ENCODE results near the gene IL27RA.

Gene IL27RA

DNA sequence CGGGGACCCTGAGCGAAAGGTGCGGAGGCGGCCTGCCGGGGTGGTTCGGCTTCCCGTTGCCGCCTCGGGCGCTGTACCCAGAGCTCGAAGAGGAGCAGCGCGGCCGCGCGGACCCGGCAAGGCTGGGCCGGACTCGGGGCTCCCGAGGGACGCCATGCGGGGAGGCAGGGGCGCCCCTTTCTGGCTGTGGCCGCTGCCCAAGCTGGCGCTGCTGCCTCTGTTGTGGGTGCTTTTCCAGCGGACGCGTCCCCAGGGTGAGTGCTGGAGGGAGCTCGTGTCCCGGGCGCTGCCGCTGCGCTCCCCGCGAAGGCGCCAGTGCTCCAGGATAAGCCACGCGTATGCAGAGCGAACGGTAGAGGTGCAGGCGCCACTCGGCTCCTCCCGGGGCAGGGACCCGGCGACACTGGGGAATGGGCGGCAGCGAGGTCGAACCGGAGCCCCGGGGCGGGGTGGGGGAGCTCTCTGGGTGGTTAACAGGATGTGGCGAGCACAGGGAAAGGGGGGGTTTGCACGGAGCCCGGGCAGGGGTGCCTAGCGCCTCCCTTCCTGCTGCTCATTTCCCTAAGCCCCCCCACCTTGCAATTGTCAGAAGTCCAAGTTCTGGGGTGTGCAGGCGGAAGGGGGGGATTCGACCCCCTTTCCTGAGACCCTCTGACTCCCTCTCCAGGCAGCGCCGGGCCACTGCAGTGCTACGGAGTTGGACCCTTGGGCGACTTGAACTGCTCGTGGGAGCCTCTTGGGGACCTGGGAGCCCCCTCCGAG, at the start of gene IL27RA:
Gene IL27RA, plus strand, starts transcription at position 44 of the 762 bp plus-strand sequence. Its CDS starts 111 bp downstream, at position 155.
- peak; percentile 75 for DNase-seq (ENCODE audit: low spot score)

DNA sequence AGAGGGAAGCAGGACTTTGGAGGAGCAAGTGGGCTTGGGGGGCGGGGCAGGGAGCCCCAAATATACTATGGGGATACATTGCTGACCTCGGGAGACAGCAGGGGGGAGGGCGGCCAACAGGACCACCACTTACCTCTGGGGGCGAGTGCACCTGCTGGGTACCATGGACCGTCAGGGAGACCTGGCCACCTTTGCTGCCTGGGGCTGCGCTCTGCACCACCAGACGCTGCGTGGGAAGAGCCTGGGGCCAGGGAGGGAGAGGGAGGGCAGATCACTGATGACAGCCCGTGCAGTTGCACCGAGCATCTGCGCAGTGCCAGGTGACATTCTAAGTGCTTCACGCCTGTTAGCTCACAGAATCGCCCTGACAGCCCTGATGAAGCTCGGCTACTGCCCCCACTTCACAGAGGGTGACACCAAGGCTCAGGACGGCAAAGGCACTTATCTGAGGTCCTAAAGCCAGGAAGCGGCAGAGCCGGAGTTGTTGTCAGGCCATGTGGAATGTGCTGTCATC, 49.5 kb upstream of the IL27RA start:
- no peak for DNase-seq (ENCODE audit: low spot score)

DNA sequence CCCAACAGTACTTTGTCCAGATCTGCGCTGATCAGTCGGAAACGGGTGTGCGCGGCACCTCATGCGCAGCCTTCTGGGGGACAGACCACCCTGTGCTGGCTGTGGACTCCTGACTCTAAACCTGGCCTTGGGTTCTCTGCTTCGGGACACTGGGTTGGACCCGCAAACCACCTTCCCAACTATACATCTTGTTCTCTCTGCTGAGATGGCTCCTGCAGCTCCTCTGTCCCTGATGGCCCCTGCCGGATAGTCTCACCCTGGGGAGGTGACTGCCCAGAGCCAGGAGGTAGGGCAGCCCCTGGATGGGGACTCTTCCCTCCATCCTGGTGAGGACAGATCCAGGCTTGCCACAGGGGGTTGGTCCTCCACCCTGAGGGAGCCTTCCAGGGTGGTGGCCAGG, 48.8 kb upstream of the IL27RA start:
- no peak for DNase-seq (ENCODE audit: low spot score)

DNA sequence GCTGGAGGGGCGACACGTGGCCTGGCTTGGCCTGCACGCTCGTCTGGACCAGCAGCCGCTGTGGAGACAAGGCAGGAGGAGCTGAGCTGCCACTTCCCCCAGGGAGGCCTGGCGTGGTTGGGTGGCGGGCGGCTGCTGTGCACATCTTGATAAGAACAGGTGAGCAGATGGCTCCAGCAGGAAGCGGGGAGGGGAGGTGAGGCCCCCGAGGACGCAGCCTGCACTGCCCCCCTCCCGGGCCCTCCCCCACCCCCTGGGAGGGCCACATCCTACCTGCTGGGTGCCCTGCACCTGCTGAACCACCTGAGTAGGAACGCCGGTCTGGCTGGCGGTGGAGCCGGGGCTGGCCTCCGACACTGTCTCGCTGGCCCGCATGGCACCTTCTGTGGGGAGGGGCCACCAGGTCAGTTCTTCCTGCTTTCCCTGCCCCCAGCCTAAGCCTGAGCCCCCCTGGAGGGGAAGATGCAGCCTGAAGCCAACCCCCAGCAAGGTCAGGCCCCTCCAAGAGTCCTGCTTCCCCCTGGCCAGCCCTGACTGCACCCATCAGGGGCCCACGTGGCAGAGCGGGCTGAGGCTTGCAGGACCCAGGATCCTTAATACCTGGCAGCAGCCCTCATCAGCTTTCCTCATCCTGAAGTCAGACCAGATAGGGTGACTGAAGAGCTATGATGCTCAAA, 48.2 kb upstream of the IL27RA start:
- DNase-seq (ENCODE audit: low spot score) = no peak

DNA sequence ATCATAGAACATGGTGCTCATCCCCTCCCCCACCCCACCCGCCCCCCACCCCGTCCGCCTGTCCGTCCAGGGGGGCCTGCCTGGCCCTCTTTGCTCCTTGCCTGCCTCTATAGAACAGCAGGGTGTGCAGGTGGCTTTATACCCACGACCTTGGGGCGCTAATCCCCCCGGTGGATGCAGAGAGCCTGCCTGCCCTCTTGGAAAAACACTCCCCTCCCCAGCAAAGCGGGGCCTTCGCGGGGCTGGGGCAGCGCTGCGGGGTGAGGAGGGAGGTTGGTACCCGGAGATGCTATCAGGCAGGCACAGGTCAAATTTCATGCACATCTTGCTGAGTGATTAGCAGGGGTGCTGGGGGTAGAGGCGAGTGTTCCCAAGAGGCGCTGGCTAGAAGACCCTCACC, 47.4 kb upstream of the IL27RA start:
- DNase-seq (ENCODE audit: low spot score) = no peak

DNA sequence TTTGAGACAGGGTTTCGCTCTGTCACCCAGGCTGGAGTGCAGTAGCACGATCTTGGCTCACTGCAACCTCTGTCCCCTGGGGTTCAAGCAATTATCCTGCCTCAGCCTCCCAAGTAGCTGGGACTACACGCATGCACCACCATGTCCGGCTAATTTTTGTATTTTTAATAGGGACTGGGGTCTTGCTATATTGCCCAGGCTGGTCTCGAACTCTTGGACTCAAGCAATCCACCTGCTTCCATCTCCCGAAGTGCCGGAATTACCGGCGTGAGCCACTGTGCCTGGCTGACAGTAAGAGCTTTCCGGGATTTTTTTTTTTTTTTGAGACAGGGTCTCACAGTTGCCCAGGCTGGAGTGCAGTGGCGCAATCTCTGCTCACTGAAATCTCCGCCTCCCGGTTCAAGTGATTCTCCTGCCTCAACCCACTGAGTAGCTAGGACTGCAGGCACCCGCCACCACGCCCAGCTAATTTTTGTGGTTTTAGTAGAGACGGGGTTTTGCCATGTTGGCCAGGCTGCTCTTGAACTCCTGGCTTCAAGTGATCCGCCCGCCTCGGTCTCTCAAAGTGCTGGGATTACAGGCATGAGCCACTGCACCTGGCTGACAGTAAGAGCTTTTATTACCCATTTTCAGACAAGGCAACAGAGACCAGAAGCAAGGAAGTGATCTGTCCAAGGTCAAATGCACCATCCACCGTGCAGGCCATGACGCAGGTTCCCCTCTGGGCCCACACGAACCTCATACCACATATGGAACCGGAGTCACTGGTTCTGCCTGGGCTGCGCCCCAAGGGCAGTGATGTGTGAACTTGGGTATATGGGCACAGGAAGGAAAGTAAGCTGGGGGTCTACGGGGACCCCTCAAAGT, 46.5 kb upstream of the IL27RA start:
- no peak for DNase-seq (ENCODE audit: low spot score)

DNA sequence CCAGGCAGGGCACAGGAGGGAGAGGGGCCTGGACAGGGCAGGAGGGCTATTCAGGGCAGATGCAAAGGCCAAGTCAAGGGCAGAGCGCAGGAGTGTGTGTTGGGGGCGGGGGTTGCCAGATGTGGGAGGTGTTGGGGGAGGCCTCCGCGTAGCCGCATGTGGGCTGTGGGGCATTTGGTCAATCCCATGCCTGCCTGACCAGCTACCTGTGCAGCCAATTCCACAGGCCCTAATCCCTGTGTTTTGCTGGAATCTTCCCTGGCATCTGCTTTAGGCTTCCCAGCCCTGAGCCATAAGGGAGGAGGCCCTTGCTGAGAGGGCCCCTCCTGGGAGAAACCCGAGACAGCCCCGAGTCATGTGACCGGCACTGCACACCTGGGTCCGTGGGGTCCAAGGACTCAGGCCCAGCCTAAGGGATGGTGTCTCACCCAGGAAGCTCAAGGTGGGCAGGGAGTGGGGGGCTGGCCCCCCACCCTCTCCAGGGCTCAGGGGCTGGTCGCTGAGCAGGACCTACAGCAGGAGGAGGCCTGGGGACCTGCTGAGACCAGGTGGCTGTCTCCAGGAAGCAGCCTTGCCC, 45.7 kb upstream of the IL27RA start:
- no peak for DNase-seq (ENCODE audit: low spot score)

DNA sequence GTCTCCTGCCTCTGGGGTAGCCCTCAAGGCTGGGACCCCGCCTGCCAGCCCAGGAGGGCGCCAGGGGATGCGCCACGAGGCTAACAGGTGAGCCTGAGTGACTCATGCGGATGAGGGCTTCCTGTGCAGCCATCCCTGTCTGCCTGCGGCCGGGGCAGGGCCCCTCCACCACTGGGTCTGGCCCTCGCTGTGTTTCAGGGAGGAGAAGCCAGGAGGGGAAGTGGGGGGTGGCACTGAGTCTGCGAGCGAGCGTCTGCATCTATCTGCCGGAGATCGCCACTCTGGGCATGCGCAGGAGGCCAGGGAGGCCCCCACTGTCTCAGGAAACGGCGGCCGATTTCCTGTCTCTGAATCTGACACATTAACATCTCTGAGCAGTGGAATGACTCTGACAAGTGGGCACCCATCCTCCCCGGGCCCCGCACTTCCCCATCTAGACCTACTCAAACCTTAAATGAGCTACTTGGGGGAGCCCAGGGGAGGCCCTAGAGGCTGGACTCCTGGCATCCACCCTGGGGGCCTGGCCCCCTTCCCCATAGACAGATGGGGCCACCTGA, 45.1 kb upstream of the IL27RA start:
- DNase-seq (ENCODE audit: low spot score) = peak; percentile 86

DNA sequence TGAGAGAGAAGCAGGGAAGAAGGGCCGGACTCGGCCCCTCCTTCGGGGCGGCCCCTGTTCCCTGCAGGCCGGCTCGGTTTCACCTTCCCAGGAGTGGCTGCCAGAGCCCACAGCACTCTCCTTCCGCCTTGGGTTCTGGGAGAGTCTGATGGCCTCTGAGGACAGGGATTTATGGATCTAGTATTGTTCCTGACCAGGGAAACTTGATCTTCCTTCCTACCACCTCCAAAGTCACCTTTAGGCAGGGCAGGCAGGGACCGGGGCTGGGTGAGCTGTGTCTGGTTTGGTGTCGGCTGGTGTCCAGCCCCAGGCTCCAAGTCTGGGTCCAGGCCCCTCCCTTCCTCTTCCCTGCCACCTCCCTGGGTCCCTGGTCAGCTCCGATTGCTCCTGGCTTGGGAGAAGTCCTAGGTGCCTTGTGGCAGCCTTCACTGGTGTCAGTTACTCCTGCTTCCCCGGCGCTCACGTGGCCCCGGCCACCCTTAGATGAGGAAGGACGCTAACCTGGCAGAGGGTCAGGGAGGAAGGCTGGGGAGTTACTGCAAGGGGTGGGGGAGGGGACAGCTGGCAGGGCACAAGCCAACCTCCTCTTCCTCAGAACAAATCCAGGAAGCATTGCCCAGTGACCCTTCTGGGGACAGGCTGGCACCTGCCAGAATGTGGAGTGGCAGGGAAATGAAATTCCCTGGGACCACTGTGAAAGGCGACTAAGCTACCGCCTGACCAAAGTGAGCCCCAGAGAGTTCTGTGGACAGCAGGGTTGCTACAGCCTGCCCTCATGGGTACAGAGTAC, 44.3 kb upstream of the IL27RA start:
- no peak for DNase-seq (ENCODE audit: low spot score)

DNA sequence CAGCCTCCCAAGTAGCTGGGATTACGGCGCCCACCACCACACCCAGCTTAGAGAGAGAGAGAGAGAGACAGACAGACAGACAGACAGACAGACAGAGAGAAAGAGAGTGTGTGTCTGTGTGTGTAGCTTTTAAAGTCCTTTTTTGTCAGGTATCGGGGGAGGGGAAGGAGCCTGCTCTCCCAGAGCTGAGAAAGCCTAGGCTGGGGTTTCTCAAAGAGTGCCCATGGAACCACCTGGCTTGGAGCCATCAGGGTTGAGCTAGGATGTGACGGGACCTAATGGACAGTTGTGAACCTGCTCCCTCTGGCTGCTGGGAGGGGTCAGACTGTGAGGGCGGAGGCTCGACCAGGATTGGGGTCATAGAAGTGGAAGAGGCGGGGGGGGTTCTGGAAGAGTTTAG, 42.1 kb upstream of the IL27RA start:
- no peak for DNase-seq (ENCODE audit: low spot score)

DNA sequence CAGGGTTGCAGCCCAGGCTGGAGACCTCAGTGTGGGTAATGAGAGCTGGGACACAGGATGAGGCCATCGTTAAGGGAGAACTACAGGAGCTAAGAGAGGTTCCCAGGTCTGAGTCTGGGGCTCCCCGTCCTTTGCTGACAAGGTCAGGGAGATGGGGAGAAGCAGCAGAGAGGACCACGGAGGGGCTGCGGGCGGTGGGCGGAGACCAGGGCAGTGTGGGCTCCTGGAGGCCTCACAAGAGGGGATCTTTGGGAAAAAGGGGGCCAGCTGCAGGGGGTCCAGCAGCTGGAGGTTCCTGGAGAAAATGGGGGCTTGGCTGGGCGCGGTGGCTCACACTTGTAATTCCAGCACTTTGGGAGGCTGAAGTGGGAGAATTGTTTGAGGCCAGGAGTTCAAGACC, 41.5 kb upstream of the IL27RA start:
- no peak for DNase-seq (ENCODE audit: low spot score)

DNA sequence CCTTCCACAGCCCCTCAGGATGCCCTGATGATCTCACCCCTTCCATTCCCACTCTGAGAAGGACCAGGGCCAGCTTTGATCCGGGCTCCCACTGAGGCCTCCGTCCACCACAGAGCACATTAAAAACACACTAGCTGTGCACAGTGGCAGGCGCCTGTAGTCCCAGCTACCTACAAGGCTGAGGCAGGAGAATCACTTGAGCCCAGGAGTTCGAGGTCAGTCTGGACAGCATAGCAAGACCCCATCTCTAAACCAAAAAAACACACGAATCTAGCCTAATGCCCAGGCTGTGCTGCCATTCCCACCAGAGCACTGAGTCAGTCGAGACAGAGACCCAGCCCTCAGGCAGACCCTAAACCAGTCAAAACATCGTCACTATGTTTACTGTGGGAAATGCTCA, 39.5 kb upstream of the IL27RA start:
- no peak for DNase-seq (ENCODE audit: low spot score)

DNA sequence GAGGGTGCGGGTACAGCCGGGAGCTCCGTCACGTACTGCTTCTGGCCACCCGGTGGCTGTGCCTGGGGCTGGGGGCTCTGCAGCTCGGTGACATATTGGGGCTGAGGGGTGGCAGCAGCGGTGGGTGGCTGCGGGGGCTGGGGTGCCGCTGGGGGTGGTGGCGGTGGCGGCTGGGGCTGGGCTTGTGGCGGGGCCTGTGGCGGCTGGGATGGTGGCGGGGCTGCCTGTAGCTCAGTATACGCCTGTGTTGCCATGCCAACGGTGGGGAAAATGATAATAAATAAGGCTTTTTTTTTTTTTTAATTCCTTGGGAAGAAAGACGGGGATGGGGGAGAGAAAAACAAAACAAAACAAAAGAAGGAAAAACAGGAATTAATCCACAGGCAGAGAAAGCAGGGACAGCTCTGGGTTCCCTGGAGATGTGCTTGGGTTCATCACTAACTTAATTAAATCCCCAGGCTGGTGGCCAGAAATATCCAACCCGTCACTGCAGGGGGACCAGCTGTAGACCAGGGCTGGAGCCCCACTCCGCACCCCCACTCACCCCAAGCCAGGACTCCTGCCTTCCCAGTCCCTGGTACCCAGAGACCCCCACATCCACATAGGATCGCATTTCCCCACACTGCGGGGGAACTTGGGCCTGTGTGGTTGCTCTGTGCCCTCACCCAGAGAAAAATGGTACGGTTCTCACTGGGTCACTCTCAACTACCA, 37.8 kb upstream of the IL27RA start:
- no peak for DNase-seq (ENCODE audit: low spot score)

DNA sequence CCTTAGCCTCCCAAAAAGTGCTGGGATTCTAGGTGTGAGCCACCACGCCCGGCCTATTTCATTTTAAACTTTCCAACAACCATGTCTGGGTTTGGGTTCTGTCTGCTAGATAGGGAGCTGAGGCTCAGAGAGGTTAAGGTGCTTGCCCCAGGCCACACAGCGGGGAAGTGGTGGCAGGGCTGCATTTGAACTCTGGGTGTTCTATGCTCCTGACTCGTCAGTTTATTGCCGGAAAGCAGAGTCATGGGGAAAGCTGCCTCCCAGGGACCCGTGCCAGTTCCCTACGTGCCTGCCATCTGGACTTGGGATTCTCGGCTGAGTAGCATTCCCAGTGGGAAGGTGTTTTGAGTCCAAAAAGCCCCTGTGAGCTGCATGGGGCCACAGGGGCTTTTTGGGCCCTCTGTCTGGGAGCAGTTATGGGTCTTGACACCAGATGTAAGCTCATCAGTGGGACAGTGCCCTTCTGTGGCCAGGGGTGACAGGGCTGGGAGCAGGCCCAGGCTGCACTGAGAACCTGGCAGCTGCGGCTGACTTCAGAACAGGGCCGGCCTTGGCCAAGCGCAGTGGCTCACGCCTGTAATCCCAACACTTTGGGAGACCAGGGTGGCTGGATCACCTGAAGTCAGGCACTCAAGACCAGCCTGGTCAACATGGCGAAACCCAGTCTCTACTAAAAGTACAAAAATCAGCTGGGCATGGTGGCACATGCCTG, 36.4 kb upstream of the IL27RA start:
- DNase-seq (ENCODE audit: low spot score) = no peak

DNA sequence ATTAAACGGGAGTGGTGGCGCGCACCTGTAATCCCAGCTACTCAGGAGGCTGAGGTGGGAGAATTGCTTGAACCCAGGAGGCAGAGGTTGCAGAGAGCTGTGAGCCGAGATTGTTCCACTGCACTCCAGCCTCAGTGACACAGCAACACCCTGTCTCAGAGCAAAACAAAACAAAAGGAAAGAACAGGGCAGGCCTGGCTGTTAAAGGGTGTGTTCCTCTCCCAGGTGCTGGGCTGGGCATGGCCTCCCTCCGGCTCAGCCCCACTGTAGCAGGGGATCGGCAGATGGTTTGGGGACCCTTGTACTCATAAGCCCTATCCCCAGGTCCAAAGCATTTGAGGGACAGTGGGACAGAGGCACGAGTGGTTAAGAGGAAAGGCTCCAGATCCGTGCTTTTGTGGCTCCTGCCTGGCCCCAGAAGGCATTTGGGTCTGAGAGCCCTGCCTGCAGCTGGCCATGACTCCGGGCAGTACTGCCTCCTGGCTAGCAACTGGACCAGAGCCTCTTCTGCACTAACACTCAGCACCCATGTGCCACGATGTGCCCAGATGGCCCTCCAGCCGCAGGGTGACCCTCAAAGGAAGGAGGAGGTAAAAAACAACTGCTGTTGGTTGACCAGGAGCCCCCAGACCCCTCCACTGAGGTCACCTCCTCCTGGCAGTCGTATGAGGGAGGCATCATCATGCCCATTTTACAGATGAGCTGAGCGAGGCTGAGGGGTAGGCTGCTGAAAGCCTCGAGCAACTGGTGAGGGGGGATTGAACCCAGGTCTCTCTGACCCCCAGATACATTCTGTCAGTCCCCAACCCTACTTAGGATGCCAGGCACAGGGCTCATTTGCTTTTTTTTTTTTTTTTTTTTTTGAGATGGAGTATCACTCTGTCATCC, 35.4 kb upstream of the IL27RA start:
- DNase-seq (ENCODE audit: low spot score) = no peak

DNA sequence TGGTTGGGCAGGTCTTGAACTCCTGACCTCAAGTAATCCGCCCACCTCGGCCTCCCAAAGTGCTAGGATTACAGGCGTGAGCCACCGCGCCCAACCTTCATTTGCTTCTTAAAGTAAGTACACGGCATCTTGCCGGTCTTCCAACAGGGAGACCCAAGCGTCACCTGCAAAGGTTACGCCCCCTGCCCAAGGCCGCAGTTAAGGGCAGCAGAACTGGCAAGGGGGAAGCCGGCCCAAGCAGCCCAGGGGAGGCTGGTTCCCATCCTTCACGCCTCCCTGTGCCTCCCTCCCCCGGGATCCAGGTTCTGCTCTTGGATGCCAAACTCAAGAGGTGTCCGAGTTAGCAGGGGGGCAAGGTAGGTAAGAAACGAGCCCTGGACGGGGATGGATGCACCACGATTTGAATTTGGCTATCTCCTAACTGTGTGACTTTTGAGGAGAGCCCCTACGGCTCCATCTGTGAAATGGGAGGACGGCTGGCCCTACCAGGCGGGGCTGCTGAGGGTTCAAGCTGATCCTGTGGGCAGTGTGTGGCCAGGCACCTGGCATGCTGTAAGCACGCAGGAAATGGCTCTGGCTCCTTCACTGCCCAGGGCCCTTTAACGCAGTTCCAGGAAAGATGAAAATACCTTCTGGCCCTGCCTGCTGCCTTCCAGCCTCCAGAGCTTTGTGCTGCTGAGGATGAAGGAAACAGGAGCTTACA, 34.5 kb upstream of the IL27RA start:
- DNase-seq (ENCODE audit: low spot score) = peak; percentile 51

DNA sequence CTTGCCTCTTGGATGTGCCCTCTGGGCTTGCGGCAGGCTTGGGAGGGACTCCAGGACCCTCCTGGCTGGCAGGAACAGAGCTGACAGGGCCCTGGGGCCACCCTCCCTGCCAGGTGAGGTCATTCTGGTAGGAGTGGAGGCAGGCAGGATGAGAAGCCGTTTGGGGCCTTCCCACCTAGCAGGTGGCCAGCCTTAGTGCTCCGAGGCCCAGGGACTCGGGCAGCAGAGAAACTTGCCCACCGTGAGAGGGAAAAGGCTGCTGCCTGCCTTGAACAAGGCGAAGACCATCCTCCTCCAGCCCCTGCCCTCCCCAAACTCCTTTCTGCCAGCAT, 34.0 kb upstream of the IL27RA start:
- DNase-seq (ENCODE audit: low spot score) = no peak

DNA sequence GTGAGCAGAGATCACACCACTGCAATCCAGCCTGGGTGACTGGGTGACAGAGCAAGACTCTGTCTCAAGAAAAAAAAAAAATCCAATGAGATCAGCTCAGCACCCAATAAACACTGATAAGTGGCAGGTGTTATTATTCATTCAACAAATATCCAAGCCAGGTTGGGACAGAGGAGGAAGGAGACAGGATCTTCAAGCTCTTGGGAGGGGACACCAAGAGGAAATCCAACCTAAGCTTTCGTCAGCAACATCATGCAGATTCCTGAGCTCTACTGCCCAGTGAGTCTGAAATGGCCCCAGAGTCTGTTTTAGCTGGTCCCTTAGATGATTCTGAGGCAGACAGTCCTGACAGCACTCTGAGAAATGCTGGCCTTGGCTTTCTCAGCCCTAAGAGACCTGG, 33.1 kb upstream of the IL27RA start:
- no peak for DNase-seq (ENCODE audit: low spot score)

Measured in left forelimb (tissue), 1 donor.